PFSK-1 (cell line): Measurements from ENCODE around the gene MRPL58.

ENCODE experiments used
- FOXP2 ChIP-seq: optimal IDR thresholded peaks from 2 replicates; pipeline ENCODE3; 2011; ENCODE audit warnings: borderline replicate concordance, control low read depth, inconsistent platforms; ENCODE audit not compliant: insufficient read depth; ENCODE audit errors: extremely low read length, extremely low read depth
- POLR2AphosphoS5 ChIP-seq: IDR thresholded peaks from 2 replicates; pipeline ENCODE4 v1.6.1; 2012; ENCODE audit warnings: low read depth, mild to moderate bottlenecking, control low read depth, low read length, moderate library complexity
- REST ChIP-seq, 2 experiments: IDR thresholded peaks; 2 replicates each; pipeline versions ENCODE4 v1.6.1 to v1.8.0; 2011 to 2012; ENCODE audit warnings: low read depth in 2 of 2, low read length in 2 of 2, control low read depth in 1 of 2, inconsistent platforms in 1 of 2, mild to moderate bottlenecking in 1 of 2, moderate library complexity in 1 of 2; ENCODE audit not compliant: insufficient read depth in 1 of 2
- SIN3A ChIP-seq: IDR thresholded peaks from 2 replicates; pipeline ENCODE4 v1.6.1; 2012; ENCODE audit warnings: mild to moderate bottlenecking, low read length, moderate library complexity, borderline replicate concordance; ENCODE audit not compliant: insufficient read depth
- TAF1 ChIP-seq: IDR thresholded peaks from 2 replicates; pipeline ENCODE4 v1.6.1; 2012; ENCODE audit warnings: low read length, control low read depth, borderline replicate concordance; ENCODE audit not compliant: insufficient read depth

Gene MRPL58

DNA sequence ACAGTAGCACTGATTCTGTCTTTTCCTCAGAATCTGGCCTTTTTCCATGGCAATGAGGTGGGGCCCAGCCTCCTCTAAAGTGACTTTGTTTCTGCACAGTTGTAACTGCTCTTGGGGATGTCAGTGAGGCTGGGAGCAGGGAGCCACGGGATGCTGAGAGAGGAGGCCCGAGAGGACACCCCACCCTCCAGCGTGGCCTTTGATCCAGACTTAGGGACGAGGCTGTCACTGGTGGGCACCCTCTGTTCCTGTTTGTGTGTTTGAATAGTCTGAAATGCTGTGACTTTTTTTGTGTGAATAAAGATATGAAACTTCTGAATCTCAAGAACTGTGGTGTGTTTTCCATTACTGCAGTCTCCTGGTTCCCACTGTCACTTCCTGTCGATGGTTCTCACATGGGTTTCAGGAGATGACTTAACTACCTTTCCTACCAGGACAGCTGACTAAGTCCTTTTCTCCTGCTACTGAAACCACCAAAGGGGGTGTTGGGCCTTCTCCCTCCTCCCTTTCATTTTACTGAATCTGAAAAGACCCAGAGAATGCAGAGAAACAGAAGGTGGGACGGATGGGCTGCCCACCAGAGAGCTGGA, 53.2 kb downstream of the MRPL58 start:
- TF ChIP-seq POLR2AphosphoS5 = no peak

DNA sequence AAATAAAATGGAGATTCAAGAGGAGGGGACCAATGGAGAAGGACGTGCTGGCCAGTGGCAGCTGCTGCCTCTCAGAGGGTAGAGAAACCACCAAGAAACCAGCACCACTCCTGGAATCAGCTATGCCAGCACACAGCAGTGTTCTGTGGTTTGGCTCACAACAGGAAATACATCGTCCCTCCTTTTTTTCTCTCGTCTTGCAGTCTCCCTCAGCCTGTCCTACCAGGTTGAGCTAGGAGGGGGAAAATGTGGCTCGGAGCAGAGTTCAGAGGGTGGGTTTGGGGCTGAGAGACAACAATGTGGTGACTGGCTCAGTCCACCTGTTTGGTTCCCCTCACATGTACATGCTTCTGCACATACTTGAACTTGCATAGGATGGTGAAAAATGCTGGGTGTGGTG, 55.4 kb downstream of the MRPL58 start:
- TF ChIP-seq POLR2AphosphoS5 = no peak

GRCh38 chr17:75068750-75069149, 56.3 kb downstream of the MRPL58 start:
- no peak for TF ChIP-seq FOXP2
- no peak for TF ChIP-seq TAF1
- no peak for TF ChIP-seq REST (IDR thresholded peaks at IDR 0.05; ENCODE audit: insufficient read depth in 1 of 2, low read depth in 2 of 2, low read length in 2 of 2)
- TF ChIP-seq SIN3A = no peak
- TF ChIP-seq POLR2AphosphoS5 = no peak

DNA sequence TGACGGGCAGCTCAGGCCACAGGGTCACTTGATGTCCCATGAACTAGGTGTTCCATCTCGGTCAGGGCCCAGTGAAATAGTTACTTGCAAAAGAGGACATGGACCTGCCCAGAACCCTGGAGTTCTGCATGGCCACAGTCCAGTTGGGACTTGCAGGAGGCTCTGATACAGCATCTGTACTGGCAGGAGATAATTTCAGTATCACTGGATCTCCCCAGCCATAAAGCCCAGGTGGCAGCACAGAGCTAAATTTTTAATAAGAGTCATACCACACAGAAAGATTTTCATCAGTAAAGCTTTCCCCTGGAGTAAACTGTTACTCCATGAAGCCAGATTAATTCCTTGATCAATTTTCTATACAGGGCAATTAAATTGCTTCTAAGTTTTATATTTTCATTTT, 57.3 kb downstream of the MRPL58 start:
- no peak for TF ChIP-seq TAF1
- TF ChIP-seq REST (IDR thresholded peaks at IDR 0.05; ENCODE audit: insufficient read depth in 1 of 2, low read depth in 2 of 2, low read length in 2 of 2) = no peak
- no peak for TF ChIP-seq SIN3A
- no peak for TF ChIP-seq POLR2AphosphoS5
- no peak for TF ChIP-seq FOXP2
